Thymus (tissue), 11 donors: ENCODE data around the gene NHP2. TPM values are rescaled to one million over a fixed set of nuclear protein-coding genes. Genes with fewer than 3 reads are reported as not detected.
A peak's percentile ranks its signal among the peaks of the same experiment; 100 is the strongest.

Experiments
- DNase-seq, 9 donors: peaks; one replicate each; pipeline ENCODE4 v3.0.0-alpha.2; 2013; ENCODE audit warnings: low spot score in 9 of 9, low read depth in 6 of 9, missing footprints in 1 of 9
- H3K27ac ChIP-seq, 2 donors: one replicate each; pipeline ENCODE4 v1.5.1; 2013; ENCODE audit warnings: control low read depth in 1 of 2, low read depth in 1 of 2, low read length in 1 of 2, mild to moderate bottlenecking in 1 of 2, moderate library complexity in 1 of 2
- H3K27me3 ChIP-seq, 2 donors: one replicate each; pipeline ENCODE4 v1.5.1; 2013; ENCODE audit warnings: low read length in 1 of 2; ENCODE audit not compliant: control insufficient read depth in 2 of 2, insufficient read depth in 1 of 2
- H3K36me3 ChIP-seq, 2 donors: one replicate each; pipeline ENCODE4 v1.5.1; 2013; ENCODE audit warnings: low read length in 1 of 2, mild to moderate bottlenecking in 1 of 2, moderate library complexity in 1 of 2; ENCODE audit not compliant: control insufficient read depth in 2 of 2, insufficient read depth in 2 of 2
- H3K4me1 ChIP-seq, 2 donors: one replicate each; pipeline ENCODE4 v1.5.1; 2013; ENCODE audit warnings: low read length in 2 of 2; ENCODE audit not compliant: control insufficient read depth in 2 of 2, insufficient read depth in 2 of 2
- H3K4me3 ChIP-seq, 2 donors: one replicate each; pipeline ENCODE4 v1.5.1; 2013; ENCODE audit warnings: low read length in 2 of 2, control low read depth in 1 of 2, mild to moderate bottlenecking in 1 of 2
- H3K9me3 ChIP-seq, 2 donors: one replicate each; pipeline ENCODE4 v1.5.1; 2013; ENCODE audit warnings: low read length in 1 of 2, mild to moderate bottlenecking in 1 of 2; ENCODE audit not compliant: control insufficient read depth in 2 of 2, insufficient read depth in 1 of 2
- WGBS: extraction: QIAGEN DNeasy Blood & Tissue Kit; methylation state at CpG from one replicate; pipeline ENCODE4 v1.1.7; 2013; 5-methylcytosine and 5-hydroxymethylcytosine counted together
- polyA plus RNA-seq: library from polyadenylated mRNA; stranded (reverse); fragments of 200-250 nt; gene quantifications from one replicate; pipeline ENCODE4 v1.2.3, GENCODE V29; 2013
- total RNA-seq: library from RNA; stranded (reverse); fragments of 120-200 nt; gene quantifications from one replicate; pipeline ENCODE4 v1.2.4, GENCODE V29; 2013
- donor health status: healthy.

The NHP2 gene
- total and polyA plus RNA-seq, 2 donors, result 107 to 131 TPM

DNA sequence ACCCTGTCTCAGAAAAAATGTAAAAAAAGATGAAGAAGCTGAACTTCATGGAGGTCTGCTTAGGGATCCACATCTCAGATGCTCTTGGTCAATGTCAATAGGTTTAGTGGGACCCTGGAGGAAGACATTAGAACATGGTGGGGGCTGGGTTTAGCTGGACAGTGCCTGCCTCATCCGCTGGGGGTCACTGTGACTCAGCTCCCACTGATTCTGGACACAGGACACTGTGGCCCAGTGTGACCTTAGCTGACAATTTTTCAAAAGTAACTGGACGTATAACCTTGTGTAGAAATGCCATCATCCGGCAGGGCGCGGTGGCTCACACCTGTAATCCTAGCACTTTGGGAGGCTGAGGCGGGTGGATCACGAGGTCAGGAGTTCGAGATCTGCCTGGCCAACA lies 43.3 kb upstream of the NHP2 start:
- H3K27me3 ChIP-seq, result peaks cover 0 to 2% of the 10 kb centered on the region in 2 donors
- H3K4me3 ChIP-seq, result no peak overlapping the region
- peaks cover 2 to 16% of the 10 kb centered on the region in 2 donors for H3K4me1 ChIP-seq
- H3K9me3 ChIP-seq, result no peaks in the 10 kb centered on the region
- no peaks in the 10 kb centered on the region for H3K36me3 ChIP-seq
- H3K27ac ChIP-seq, result no peak overlapping the region
- 95% methylated on average over 8 of the region's 8 CpGs for WGBS
- DNase-seq, result no peak

DNA sequence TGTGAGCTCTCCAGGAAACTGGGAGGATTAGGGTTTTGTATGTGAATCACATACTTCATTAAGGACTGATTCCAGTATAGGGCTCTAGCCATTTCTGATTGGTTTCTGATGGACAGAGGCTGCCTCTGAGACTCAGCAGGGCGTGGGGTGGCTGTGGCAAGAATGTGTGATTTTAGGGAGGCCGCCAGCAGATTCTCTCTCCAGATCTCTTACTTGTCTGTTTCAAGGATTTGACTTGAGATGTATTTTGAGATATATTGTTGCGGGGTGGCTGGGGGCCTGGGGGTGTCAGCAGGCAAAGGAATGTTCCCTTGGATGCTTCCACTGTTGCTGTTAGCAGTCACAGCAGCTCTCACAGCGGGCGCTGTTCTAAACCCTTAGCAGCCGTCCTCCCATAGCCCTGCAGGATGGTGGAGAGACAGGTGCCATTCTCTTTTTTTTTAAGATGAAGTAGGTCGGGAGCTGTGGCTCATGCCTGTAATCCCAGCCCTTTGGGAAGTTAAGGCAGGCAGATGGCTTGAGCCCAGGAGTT lies 42.7 kb upstream of the NHP2 start:
- Histone ChIP-seq H3K9me3 (no peaks in the 10 kb centered on the region), H3K36me3 (no peaks in the 10 kb centered on the region), H3K27ac (no peak overlapping the region), H3K4me1 (peaks cover 2 to 16% of the 10 kb centered on the region in 2 donors), H3K27me3 (peaks cover 0 to 2% of the 10 kb centered on the region in 2 donors), H3K4me3 (no peak overlapping the region)
- 94% methylated on average over 7 of the region's 7 CpGs for WGBS
- DNase-seq, result no peak

DNA sequence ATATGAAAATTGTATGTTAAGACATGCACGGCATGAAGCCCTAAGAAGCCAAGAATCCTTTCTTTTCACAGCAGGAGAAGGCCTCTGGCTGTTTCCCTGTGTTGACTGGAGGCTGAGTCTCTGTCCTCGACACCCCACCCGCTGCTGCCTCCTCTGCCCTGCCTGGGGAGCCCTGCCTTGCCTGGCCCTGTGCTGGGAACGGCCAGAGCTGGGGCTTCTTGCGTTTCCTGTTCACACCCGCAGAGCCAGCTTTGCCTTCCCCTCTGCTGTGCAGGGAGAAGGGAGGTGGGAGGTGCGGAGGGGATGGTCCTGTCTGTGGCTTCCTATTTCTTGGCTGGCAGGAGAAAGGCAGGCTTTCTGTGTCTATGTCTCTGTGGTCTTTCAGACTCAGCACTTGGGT lies 40.3 kb upstream of the NHP2 start:
- no peaks in the 10 kb centered on the region for H3K9me3 ChIP-seq
- peak in 1 of 9 donors; percentile 29 for DNase-seq
- peaks cover 2 to 16% of the 10 kb centered on the region in 2 donors for H3K4me1 ChIP-seq
- H3K27me3 ChIP-seq, result peaks cover 0 to 2% of the 10 kb centered on the region in 2 donors
- H3K4me3 ChIP-seq, result no peak overlapping the region
- no peaks in the 10 kb centered on the region for H3K36me3 ChIP-seq
- WGBS, result 11% methylated on average over 7 of the region's 7 CpGs
- no peak overlapping the region for H3K27ac ChIP-seq

DNA sequence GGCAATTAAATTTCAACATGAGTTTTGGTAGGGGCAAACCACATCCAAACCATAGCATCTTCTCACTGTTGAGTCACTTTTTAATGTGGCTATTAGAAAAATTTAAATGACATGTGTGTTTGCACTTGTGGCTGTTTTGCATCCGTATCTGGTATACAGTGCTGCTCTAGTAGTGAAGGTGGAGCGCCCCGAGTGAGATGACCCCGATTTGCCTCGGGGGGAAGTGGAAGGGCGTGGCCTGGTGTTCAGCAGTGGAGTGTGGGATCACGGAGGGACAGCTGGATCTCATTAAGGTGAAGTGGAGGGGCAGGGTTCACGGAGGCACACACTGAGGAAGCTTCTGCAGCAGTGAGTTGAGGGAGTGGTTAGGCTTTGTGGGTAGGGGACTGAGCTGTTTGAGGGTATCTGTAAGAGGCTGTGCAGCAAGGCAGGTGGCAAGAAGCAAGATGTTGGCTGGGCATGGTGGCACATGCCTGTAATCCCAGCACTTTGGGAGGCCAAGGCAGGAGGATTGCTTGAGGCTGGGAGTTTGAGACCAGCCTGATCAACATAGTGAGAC lies 39.6 kb upstream of the NHP2 start:
- WGBS, result 44% methylated on average over 8 of the region's 8 CpGs
- Histone ChIP-seq H3K4me3 (no peak overlapping the region), H3K9me3 (no peaks in the 10 kb centered on the region)

DNA sequence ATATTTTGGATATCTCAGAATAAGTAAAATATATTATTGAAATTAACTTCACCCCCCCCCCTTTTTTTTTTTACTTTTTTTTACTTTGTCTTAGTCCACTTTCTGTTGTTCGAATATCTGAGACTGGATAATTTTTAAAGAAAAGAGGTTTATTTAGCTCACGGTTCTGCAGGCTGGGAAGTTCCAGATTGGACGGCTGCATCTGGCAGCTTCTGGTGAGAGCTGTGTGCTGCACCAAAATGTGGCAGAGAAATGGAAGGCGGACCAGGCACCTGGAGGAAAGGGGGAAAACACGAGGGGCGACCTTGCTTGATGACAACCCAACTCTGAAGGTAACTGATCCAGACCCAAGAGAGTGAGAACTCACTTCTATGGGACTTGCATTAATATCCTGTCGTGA lies 39.1 kb upstream of the NHP2 start:
- Histone ChIP-seq H3K27ac (no peak overlapping the region), H3K9me3 (no peaks in the 10 kb centered on the region), H3K27me3 (peaks cover 0 to 2% of the 10 kb centered on the region in 2 donors), H3K4me1 (peaks cover 2 to 16% of the 10 kb centered on the region in 2 donors), H3K4me3 (no peak overlapping the region), H3K36me3 (no peaks in the 10 kb centered on the region)
- WGBS, result 97% methylated on average over 7 of the region's 7 CpGs
- no peak for DNase-seq

More for the DNA sequence above, 39.6 kb upstream of the NHP2 start:
- peak in 1 of 9 donors; percentile 36 for DNase-seq
- Histone ChIP-seq H3K4me1 (peaks cover 2 to 16% of the 10 kb centered on the region in 2 donors), H3K27me3 (peaks cover 0 to 2% of the 10 kb centered on the region in 2 donors), H3K27ac (no peak overlapping the region), H3K36me3 (no peaks in the 10 kb centered on the region)

DNA sequence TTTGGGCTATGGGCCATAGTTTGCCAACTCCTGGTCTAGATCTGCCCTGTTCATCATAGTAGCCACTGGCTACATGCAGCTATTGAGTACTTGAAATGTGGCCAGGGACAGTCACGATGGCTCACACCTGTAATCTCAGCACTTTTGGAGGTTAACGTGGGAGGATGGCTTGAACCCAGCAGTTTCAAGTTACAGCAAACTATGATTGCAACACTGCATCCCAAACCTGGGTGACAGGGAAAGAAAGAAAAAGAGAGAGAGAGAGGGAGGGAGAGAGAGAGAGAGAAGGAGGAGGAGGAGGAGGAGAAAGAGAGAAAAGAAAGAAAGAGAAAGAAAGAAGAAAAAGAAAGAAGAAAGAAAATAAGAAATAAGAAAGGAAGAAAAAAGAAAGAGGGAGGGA lies 38.6 kb upstream of the NHP2 start:
- no peak for DNase-seq
- no peaks in the 10 kb centered on the region for H3K9me3 ChIP-seq
- H3K27me3 ChIP-seq, result peaks cover 0 to 2% of the 10 kb centered on the region in 2 donors
- no peaks in the 10 kb centered on the region for H3K36me3 ChIP-seq
- WGBS, result 95% methylated on average over 2 of the region's 2 CpGs
- H3K4me3 ChIP-seq, result no peak overlapping the region
- peaks cover 2 to 16% of the 10 kb centered on the region in 2 donors for H3K4me1 ChIP-seq
- H3K27ac ChIP-seq, result no peak overlapping the region

DNA sequence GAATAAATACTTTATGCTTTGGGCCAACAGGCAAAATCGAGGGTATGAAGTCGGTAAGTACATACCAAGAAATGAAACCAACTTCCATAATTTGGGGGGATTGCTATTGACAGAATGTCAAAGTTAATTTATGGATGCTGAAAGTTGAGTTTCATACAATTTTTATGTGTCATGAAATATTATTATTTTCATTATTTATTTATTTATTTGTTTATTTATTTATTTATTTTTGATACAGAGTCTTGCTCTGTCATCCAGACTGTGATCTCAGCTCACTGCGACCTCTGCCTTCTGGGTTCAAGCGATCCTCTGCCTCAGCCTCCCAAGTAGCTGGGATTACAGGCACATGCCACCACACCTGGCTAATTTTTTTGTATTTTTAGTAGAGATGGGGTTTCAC lies 38.0 kb upstream of the NHP2 start:
- no peaks in the 10 kb centered on the region for H3K9me3 ChIP-seq
- H3K4me1 ChIP-seq, result peaks cover 2 to 16% of the 10 kb centered on the region in 2 donors
- H3K27me3 ChIP-seq, result peaks cover 0 to 2% of the 10 kb centered on the region in 2 donors
- no peak for DNase-seq
- no peaks in the 10 kb centered on the region for H3K36me3 ChIP-seq
- no peak overlapping the region for H3K27ac ChIP-seq
- WGBS, result 85% methylated on average over 4 of the region's 4 CpGs
- H3K4me3 ChIP-seq, result no peak overlapping the region

DNA sequence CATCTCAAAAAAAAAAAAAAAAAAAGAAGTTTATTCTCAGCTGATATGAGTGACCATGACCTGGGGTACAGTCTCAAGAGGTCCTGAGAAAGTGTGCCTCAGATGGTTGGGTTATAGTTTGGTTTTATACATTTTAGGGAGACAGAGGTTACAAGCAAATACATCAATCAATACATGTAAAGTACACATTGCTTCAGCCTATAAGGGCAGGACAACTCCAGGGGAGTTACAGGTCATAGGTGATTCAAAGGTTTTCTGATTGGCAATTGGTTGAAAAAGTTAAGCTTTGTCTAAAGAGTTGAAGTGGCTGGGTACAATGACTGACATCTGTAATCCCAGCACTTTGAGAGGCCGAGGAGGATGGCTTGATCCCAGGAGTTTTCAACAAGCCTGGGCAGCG lies 35.7 kb upstream of the NHP2 start:
- peaks cover 2 to 12% of the 10 kb centered on the region in 2 donors for H3K4me1 ChIP-seq
- no peaks in the 10 kb centered on the region for H3K36me3 ChIP-seq
- no peak overlapping the region for H3K27ac ChIP-seq
- no peaks in the 10 kb centered on the region for H3K9me3 ChIP-seq
- no peak overlapping the region for H3K4me3 ChIP-seq
- no peak for DNase-seq
- peaks cover 0 to 2% of the 10 kb centered on the region in 2 donors for H3K27me3 ChIP-seq
- 74% methylated on average over 2 of the region's 2 CpGs for WGBS

DNA sequence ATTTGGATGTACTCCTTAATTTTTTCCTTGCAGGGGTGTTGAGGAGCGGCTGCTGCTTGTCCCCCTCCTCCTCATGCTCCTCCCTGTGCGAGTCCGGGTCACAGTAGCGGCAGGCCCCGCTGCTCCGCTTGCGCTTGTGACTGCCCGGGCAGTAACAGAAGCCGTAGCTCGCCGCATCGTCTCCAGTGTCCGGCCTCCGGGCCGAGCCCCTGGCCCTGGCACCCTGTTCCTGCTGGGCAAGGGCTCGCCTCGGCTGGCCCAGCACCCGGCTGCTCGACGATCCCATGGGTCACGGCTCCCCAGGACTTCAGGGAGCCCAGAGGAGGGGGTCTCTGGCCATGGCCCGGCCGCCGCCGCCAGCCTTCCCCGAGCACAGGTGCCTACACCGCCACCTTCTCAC lies 33.3 kb upstream of the NHP2 start, which contains the start of gene GMCL2:
Gene GMCL2, minus strand, starts transcription at position 358 of the 400 bp plus-strand sequence. Its CDS starts 72 bp downstream, at position 286.
- no peak for DNase-seq
- peaks cover 0 to 6% of the 10 kb centered on the region in 2 donors for H3K4me1 ChIP-seq
- H3K36me3 ChIP-seq, result no peaks in the 10 kb centered on the region
- 95% methylated on average over 27 of the region's 27 CpGs for WGBS
- no peaks in the 10 kb centered on the region for H3K27me3 ChIP-seq
- no peaks in the 10 kb centered on the region for H3K9me3 ChIP-seq
- no peak within 1 kb of the TSS for H3K4me3 ChIP-seq
- no peak within 1 kb of the TSS for H3K27ac ChIP-seq
